Liver (tissue), 3 donors: ENCODE results near the gene SCP2.

Experiments used
- JUND ChIP-seq, 2 donors: IDR thresholded peaks; 2 replicates each; pipeline ENCODE4 v1.6.1; 2016; ENCODE audit warnings: antibody characterized with exemption in 2 of 2
- YY1 ChIP-seq: IDR thresholded peaks from 2 replicates; pipeline ENCODE4 v1.6.1; 2016; ENCODE audit warnings: antibody characterized with exemption, mild to moderate bottlenecking
- TF ChIP-seq, protein P1 (sequence below): fragments of 150-350 bp; IDR thresholded peaks from 2 replicates; pipeline ENCODE4 v1.5.1; 2017; ENCODE audit warnings: improper control_type of control experiment, low read depth, low read length; ENCODE audit not compliant: missing input control
- donor health status: healthy.
- donor health status: healthy.

DNA sequence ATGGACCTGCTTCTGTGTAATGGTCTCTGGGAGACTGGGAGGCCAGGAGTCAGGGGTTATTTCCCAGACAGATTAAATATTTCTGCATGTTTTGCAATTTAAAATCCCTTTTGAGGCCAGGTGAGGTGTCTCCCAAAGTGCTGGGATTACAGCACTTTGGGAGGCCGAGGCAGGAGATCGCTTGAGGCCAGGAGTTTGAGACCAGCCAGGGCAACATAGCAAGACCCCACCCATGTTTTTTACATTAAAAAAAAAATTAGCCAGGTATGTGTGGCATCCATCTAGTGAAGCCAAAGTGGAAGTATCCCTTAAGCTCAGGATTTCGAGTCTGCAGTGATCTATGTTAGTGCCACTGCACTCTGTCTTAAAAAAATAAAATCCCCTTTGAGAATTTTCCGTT is 39.6 kb upstream of the SCP2 start:
- TF ChIP-seq, protein P1, sequence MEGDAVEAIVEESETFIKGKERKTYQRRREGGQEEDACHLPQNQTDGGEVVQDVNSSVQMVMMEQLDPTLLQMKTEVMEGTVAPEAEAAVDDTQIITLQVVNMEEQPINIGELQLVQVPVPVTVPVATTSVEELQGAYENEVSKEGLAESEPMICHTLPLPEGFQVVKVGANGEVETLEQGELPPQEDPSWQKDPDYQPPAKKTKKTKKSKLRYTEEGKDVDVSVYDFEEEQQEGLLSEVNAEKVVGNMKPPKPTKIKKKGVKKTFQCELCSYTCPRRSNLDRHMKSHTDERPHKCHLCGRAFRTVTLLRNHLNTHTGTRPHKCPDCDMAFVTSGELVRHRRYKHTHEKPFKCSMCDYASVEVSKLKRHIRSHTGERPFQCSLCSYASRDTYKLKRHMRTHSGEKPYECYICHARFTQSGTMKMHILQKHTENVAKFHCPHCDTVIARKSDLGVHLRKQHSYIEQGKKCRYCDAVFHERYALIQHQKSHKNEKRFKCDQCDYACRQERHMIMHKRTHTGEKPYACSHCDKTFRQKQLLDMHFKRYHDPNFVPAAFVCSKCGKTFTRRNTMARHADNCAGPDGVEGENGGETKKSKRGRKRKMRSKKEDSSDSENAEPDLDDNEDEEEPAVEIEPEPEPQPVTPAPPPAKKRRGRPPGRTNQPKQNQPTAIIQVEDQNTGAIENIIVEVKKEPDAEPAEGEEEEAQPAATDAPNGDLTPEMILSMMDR, result no peak
- TF ChIP-seq JUND (IDR thresholded peaks at IDR 0.05) (no peak), YY1 (no peak)
